Lung microvascular endothelial cell (primary cell): Measurements from ENCODE around the gene LCN15. TPM values are rescaled to one million over a fixed set of nuclear protein-coding genes. Genes with fewer than 3 reads are reported as not detected.
"Not testable (repeated sequence)": the region's sequence is repeated elsewhere in the genome, so short reads cannot be mapped to it uniquely, and the experiment has no call there.

Experiments
- DNase-seq, 2 donors: peaks; one replicate each; pipeline versions ENCODE4 v3.0.0 to v3.0.0-alpha.2; 2010; ENCODE audit warnings: low read depth in 2 of 2
- total RNA-seq: library from RNA; depleted of rRNA; stranded (reverse); fragments of >200 nt; gene quantifications from 2 replicates; pipeline ENCODE4 v1.2.1, GENCODE V29; 2014

Gene LCN15
- total RNA-seq, 1 donor from 2014 or later, result not detected

- not testable (repeated sequence) for DNase-seq
These were observed 8.8 kb downstream of the LCN15 start for GRCh38 chr9:136755302-136756133.

GRCh38 chr9:136754626-136755301 is 9.6 kb downstream of the LCN15 start:
- DNase-seq, result no peak

- DNase-seq, result no peak
These were observed 10.2 kb downstream of the LCN15 start for GRCh38 chr9:136754059-136754572.

- no peak for DNase-seq
These were observed 10.8 kb downstream of the LCN15 start for GRCh38 chr9:136753371-136754058.

DNA sequence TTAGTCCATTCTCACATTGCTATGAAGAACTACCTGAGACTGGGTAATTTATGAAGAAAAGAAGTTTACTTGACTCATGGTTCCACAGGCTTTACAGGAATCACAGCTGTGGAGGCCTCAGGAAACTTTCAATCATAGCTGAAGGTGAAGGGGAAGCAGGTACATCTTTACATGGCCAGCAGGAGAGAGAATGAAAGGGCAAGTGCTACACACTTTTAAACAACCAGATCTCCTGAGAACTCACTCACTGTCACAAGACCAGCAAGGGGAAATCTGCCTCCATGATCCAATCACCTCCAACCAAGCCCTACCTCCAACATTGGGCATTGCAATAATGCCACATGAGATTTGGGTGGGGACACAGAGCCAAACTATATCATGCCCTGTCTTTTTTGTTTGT is 12.5 kb downstream of the LCN15 start:
- DNase-seq, result no peak

GRCh38 chr9:136751244-136751643 is 13.1 kb downstream of the LCN15 start:
- DNase-seq, result no peak

DNA sequence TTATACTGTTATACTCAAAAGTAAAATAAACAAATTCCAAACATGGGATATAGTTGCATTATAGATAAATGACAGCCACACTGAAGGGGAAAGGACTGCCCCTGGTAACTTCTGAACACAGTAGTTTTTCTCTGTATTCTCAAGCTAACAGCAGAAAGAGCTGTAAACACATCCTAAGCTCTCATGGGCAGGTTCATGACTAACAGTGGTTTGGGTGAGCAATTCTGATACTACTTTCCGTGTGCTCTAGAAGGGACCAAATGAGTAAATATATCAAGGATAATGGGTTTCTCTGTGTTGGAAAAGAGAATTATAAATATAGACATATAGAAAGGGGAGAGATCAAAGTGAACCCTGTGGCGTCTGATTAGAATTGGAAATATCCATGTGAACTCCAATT is 13.8 kb downstream of the LCN15 start:
- no peak for DNase-seq

- no peak for DNase-seq
These were observed 15.4 kb downstream of the LCN15 start for GRCh38 chr9:136748666-136749611.

DNA sequence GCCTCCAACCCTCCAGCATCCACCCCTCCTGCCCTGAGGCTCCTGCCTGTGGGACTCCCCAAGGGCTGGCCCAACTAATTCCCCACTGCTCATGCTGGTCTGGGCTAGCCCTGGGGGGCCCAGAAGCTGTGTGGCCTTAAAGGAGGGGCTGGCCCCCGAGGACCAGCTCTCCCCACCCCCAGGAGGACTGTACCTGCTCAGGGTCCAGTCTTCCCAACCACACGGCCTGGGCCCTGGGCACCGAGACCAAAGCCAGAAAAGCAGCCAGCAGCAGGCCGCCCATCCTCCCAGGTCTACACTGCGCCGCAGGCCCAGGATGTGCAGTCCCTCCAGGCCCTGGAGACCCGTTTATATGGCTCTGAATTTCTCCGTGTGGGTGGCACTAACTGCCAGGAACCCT is 16.1 kb downstream of the LCN15 start, which contains the start of gene LCN6:
Gene LCN6 (minus strand): TSS at position 325 of the 400 bp plus-strand sequence. CDS start 42 bp downstream, at position 283.
- DNase-seq, result no peak

GRCh38 chr9:136747161-136748060 is 16.9 kb downstream of the LCN15 start:
- no peak for DNase-seq

DNA sequence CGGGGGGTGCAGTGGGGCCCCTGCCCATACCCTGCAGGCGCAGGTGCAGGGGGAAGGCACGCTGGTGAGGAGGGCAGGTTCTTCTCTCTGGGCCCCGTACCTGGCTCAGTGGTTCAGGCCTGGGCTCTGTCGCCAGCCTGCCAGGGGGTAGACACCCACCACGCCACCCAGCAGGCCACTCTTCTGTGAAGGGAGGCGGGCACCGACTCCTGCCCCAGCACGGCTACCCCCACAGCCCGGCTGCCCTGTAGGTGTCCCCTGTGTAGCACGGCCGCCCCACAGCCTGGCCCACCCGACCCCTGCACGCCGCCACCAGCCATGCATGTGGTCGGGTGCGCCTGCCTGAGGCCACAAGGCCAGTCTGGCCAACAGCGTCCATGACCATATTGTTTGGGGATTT is 17.7 kb downstream of the LCN15 start:
- DNase-seq, result no peak

DNA sequence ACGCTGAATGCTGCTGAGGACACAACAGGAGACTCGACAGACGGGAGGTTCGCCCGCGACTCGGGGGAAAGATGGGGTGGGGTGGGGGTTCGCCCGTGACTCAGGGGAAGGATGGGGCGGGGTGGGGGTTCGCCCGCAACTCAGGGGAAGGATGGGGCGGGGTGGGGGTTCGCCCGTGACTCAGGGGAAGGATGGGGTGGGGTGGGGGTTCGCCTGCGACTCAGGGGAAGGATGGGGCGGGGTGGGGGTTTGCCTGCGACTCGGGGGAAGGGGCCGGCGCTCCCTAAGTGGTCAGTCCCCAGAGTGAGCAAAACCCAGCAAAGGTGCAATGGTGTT is 18.2 kb downstream of the LCN15 start:
- no peak for DNase-seq

DNA sequence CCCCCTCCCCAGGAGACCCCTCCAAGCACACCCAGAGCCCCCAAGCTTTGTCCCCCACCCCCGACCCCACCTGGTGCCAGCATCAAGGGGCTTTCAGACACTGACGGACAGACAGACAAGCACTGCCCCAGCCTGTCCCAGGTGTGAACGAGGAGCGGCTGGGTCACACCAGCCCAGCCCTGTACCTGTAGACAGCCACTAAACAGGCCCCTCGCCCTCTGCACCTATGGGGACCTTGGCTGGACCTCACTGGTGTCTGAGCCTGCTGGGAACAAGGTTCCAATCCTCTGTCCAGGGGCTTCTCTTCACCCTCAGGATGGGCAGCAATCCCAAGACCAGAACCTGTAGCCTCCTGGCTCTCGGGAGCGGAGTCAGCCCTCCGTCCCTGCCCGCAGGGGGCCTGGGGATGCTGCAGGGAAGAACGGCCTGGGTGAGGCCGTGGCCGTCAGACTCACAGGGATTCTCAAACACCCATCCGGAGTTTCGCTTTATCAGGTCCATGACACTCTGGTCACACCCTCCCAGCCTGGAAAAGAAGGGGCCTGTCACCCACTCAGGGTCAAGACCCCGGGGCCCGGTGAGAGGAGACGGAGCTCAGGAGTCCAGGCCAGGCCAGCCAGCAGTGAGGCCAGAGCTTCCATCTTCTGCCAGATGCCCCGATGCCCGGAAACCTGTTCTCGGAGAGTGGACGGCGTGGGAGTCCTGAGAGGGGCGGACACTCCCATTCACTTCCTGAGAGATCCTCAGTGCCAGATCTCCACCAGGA is 18.7 kb downstream of the LCN15 start:
- DNase-seq, result peak in 1 of 2 donors; percentile 29

DNA sequence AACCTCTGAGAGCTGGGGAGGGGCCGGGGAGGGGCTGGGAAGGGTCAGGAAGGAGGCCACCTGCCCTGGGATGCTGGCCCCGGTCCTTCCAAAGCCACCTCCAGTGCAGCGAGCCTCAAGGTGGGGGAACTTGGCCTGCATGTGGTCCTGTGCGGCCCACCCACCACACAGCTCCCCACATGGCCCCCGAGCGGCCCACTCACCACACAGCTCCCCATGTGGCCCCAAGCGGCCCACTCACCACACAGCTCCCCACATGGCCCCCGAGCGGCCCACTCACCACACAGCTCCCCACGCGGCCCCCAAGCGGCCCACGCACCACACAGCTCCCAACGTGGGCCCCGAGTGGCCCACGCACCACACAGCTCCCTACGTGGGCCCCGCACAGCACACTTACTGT is 19.5 kb downstream of the LCN15 start:
- DNase-seq, result no peak

DNA sequence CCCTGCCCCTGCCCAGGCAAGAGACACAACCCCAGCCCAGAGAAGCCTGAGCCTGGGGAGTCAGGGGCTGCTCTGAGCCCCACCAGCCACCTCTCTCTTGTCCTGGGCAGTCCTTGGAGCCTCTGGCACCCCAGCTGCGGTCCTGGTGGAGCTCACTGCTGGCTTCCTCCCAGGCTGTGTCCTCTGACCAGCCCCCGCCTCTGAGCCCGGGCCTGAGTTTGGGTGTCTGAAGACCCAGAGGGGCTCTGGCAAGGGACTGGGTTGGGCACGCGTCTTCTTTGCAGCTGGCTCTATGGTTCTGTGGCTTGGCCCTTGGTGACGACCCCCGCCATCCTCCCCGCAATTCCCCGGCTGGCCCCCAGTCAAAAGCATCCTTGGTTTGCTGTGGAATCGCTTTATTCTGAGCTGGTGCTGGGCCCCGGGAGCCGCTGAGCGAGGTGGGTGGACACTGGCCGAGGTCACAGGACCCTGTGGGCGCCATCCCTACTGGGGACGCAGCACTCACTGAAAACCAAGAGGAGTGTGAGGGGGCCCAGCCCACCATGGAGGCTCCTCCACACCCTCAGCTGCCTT is 20.6 kb downstream of the LCN15 start:
- no peak for DNase-seq

- DNase-seq, result no peak
These were observed 21.5 kb downstream of the LCN15 start, which contains the start of gene LCN10 for GRCh38 chr9:136742591-136743391. Gene LCN10, minus strand, starts transcription at chr9:136742940. Its CDS starts 37 bp downstream, at chr9:136742903.

DNA sequence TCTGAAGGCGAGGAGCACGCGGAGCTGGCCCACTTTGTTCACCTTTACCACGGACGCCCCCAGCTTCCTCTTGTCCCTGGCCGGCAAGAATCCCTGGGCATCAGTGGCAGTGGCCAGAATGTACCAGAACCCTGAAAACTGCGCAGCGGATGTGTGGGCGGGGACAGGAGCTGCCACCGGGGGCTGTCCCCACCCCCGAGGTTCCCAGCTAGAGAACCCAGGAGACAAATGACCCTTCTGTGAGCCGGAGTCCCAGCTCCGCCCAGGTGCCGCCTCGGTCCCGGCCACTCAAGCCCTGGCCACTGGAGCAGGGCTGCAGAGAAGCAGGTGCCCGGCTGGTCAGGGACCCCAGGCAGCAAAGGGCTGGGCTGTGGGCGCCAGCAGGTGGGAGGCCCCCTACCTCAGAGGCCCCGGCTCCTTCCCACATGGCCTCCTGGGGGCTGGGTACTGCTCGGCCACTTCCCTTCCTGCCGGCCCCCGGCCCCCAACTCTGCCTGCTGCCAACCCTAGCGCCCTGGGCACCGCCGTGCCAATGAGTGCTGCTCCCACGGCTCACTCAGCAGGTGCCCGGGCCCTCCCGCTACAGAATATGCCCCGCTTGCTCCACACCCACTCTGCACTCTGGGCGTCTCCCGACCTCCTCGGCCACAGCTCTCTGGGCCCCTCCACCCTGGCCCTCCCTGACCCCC is 22.3 kb downstream of the LCN15 start:
- DNase-seq, result no peak
